Gastrocnemius medialis (tissue), 4 donors: ENCODE data around the gene ABI1. TPM values are rescaled to one million over a fixed set of nuclear protein-coding genes. Genes with fewer than 3 reads are reported as not detected.

Source experiments
- ATAC-seq, 2 donors: fragments of 150-250 bp; one replicate each; pipeline ENCODE4 v1.9.1; 2016
- DNase-seq, 2 donors: peaks; one replicate each; pipeline ENCODE4 v3.0.0-alpha.2; 2019
- H3K27ac ChIP-seq, 4 donors: fragments of 200-600 bp; sonication (generic); 1 replicate in 1 of 4; 2 replicates in 3 of 4; pipeline ENCODE4 v1.5.1; 2016 to 2018; ENCODE audit warnings: mild to moderate bottlenecking in 2 of 4, moderate library complexity in 1 of 4
- H3K27me3 ChIP-seq, 3 donors: fragments of 200-600 bp; sonication (generic) in 2 of 3; 1 replicate in 1 of 3; 2 replicates in 2 of 3; pipeline versions ENCODE4 v1.5.1 to v1.6.0; 2016 to 2019; ENCODE audit warnings: mild to moderate bottlenecking in 1 of 3, moderate library complexity in 1 of 3
- H3K36me3 ChIP-seq, 2 donors: fragments of 200-600 bp; sonication (generic) in 1 of 2; one replicate each; pipeline ENCODE4 v1.5.1; 2017 to 2018
- H3K4me1 ChIP-seq, 2 donors: fragments of 200-600 bp; sonication (generic) in 1 of 2; one replicate each; pipeline ENCODE4 v1.5.1; 2016 to 2017; ENCODE audit warnings: mild to moderate bottlenecking in 2 of 2
- H3K4me3 ChIP-seq, 4 donors: fragments of 200-600 bp; sonication (generic) in 3 of 4; 1 replicate in 1 of 4; 2 replicates in 3 of 4; pipeline ENCODE4 v1.5.1; 2016 to 2019; ENCODE audit warnings: mild to moderate bottlenecking in 2 of 4
- H3K9me3 ChIP-seq, 3 donors: fragments of 200-600 bp; sonication (generic) in 2 of 3; 1 replicate in 1 of 3; 2 replicates in 2 of 3; pipeline ENCODE4 v1.5.1; 2016 to 2019
- CTCF ChIP-seq, 5 experiments: fragments of 450-650 bp in 3 of 5; fragments of 200-600 bp in 2 of 5; sonication (generic) in 2 of 5; IDR thresholded peaks in 4 of 5; conservative IDR thresholded peaks in 1 of 5; 1 replicate in 4 of 5; 2 replicates in 1 of 5; pipeline ENCODE4 v1.5.1; 2016 to 2019; ENCODE audit warnings: antibody characterized with exemption in 5 of 5, mild to moderate bottlenecking in 3 of 5, moderate library complexity in 3 of 5
- POLR2A ChIP-seq, 2 donors: fragments of 450-650 bp; IDR thresholded peaks; one replicate each; pipeline ENCODE4 v1.6.1; 2017; ENCODE audit warnings: antibody characterized with exemption in 2 of 2, mild to moderate bottlenecking in 2 of 2, moderate library complexity in 2 of 2
- in situ Hi-C, 4 donors: fragments of 200-750 bp; cut with MboI; loops; one replicate each; pipeline versions ENCODE4 v1.15.0 to v1.8.0; 2017; ENCODE audit warnings: low sequenced_read_pairs in 4 of 4
- intact Hi-C: fragments of 100-400 bp; cut with DNase I; formaldehyde crosslinking; loops from one replicate; pipeline ENCODE4 v1.15.1; 2023; ENCODE audit warnings: low total_unique reads
- total RNA-seq, 4 donors: library from RNA; depleted of rRNA; stranded (reverse); fragments of >200 nt; gene quantifications; one replicate each; pipeline versions ENCODE4 v1.1.0 to v1.2.3, GENCODE V29; 2016

Gene ABI1
- total RNA-seq, 4 donors from 2014 or later, result 20.9 to 32.6 (median 28.3) TPM

DNA sequence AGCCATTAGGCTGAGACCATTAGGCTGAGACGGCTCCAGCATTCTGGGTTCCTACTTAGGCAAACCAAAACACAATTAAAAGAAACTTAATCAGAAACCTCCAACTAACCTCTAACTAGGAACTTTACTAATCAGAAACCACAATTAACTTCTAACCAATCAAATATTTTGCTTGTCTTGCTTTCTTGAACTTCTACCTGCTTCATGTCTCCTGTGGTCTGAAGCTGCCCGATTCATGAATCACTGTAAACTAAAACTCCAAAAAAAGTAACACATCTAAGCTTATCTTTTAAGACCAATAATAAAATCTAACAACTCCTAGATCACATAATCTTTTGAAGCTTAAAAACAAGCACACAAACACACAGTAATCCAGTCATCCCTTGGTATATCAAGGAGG, 87.1 kb downstream of the ABI1 start:
- no peak for TF ChIP-seq CTCF (IDR thresholded peaks at IDR 0.05 in 4 of 5, conservative IDR thresholded peaks at IDR 0.05 in 1 of 5)
- no peak for TF ChIP-seq POLR2A (IDR thresholded peaks at IDR 0.05)
- Histone ChIP-seq H3K4me1 (peaks cover 0 to 3% of the 10 kb centered on the region in 2 donors), H3K36me3 (no peaks in the 10 kb centered on the region), H3K4me3 (no peak overlapping the region), H3K27ac (no peak overlapping the region), H3K9me3 (no peaks in the 10 kb centered on the region), H3K27me3 (no peaks in the 10 kb centered on the region)
- ATAC-seq (no peak), DNase-seq (no peak)
- intact Hi-C loops (no loop called here), in situ Hi-C loops (no loop called here)

- Histone ChIP-seq H3K27me3 (no peaks in the 10 kb centered on the region), H3K27ac (no peak overlapping the region), H3K4me3 (no peak overlapping the region), H3K9me3 (no peaks in the 10 kb centered on the region), H3K36me3 (peaks cover 0 to 7% of the 10 kb centered on the region in 2 donors), H3K4me1 (peaks cover 0 to 3% of the 10 kb centered on the region in 2 donors)
- intact Hi-C loops (no loop called here), in situ Hi-C loops (no loop called here)
- no peak for DNase-seq
- ATAC-seq, result no peak
- TF ChIP-seq CTCF (IDR thresholded peaks at IDR 0.05 in 4 of 5, conservative IDR thresholded peaks at IDR 0.05 in 1 of 5) (no peak), POLR2A (IDR thresholded peaks at IDR 0.05) (no peak)
Observed at GRCh38 chr10:26770069-26770468, 90.7 kb downstream of the ABI1 start.

- no peaks in the 10 kb centered on the region for H3K4me1 ChIP-seq
- intact Hi-C loops, result no loop called here
- no peak overlapping the region for H3K4me3 ChIP-seq
- DNase-seq (no peak), ATAC-seq (no peak)
- H3K27me3 ChIP-seq, result no peaks in the 10 kb centered on the region
- TF ChIP-seq POLR2A (IDR thresholded peaks at IDR 0.05), result no peak
- no peak for TF ChIP-seq CTCF (IDR thresholded peaks at IDR 0.05 in 4 of 5, conservative IDR thresholded peaks at IDR 0.05 in 1 of 5)
- peaks cover 0 to 21% of the 10 kb centered on the region in 2 donors for H3K36me3 ChIP-seq
- H3K9me3 ChIP-seq, result no peaks in the 10 kb centered on the region
- in situ Hi-C loops, result no loop called here
- no peak overlapping the region for H3K27ac ChIP-seq
Observed at GRCh38 chr10:26765549-26765948, 95.2 kb downstream of the ABI1 start.

GRCh38 chr10:26759008-26759407, 101.8 kb downstream of the ABI1 start:
- no peak for DNase-seq
- Histone ChIP-seq H3K27ac (no peak overlapping the region), H3K27me3 (no peaks in the 10 kb centered on the region), H3K4me3 (no peak overlapping the region), H3K4me1 (no peaks in the 10 kb centered on the region), H3K36me3 (peaks cover 0 to 24% of the 10 kb centered on the region in 2 donors), H3K9me3 (no peaks in the 10 kb centered on the region)
- TF ChIP-seq CTCF (IDR thresholded peaks at IDR 0.05 in 4 of 5, conservative IDR thresholded peaks at IDR 0.05 in 1 of 5) (no peak), POLR2A (IDR thresholded peaks at IDR 0.05) (no peak)
- intact Hi-C loops, result no loop called here
- ATAC-seq, result no peak
- in situ Hi-C loops, result no loop called here

- Histone ChIP-seq H3K27me3 (no peaks in the 10 kb centered on the region), H3K9me3 (no peaks in the 10 kb centered on the region), H3K27ac (no peak overlapping the region), H3K4me1 (no peaks in the 10 kb centered on the region), H3K4me3 (no peak overlapping the region), H3K36me3 (peaks cover 0 to 31% of the 10 kb centered on the region in 2 donors)
- intact Hi-C loops, result no loop called here
- no peak for TF ChIP-seq POLR2A (IDR thresholded peaks at IDR 0.05)
- TF ChIP-seq CTCF (IDR thresholded peaks at IDR 0.05 in 4 of 5, conservative IDR thresholded peaks at IDR 0.05 in 1 of 5), result no peak
- no peak for ATAC-seq
- DNase-seq, result no peak
- in situ Hi-C loops, result no loop called here
Observed at GRCh38 chr10:26755443-26755903, 105.3 kb downstream of the ABI1 start.
